ENCODE data around the gene TULP4. TPM values are rescaled to one million over a fixed set of nuclear protein-coding genes. Genes with fewer than 3 reads are reported as not detected.

The TULP4 gene
- polyA plus RNA-seq, 2 of the 4 experiments (the other 2 are of a cell fraction): 5.0 to 10.6 TPM

- CTCF ChIA-PET: interaction anchor here (1.1 kb wide), 1 partner anchor 228 kb away, joined by 3 read pairs; no protein-coding TSS in a partner anchor
- WGBS (ENCODE audit: missing lambda C conversion rate): 93% methylated on average over 10 of the region's 14 CpGs
- no peaks in the 10 kb centered on the region for H3K9me3 ChIP-seq
- no peak for ATAC-seq
- POLR2A ChIA-PET: no interaction called here
- no peaks in the 10 kb centered on the region for H3K4me1 ChIP-seq
- no peak overlapping the region for H3K4me3 ChIP-seq
- no peak for FAIRE-seq
- no peak overlapping the region for H3K4me2 ChIP-seq
- no peak overlapping the region for H3K27ac ChIP-seq
- no peak for DNase-seq (ENCODE audit: low read depth in 1 of 2, low spot score in 1 of 2)
- no peak for TF ChIP-seq BHLHE40 (IDR thresholded peaks at IDR 0.05; ENCODE audit: low read depth, low read length)
- TF ChIP-seq EP300 (IDR thresholded peaks at IDR 0.05): no peak
- no peak for TF ChIP-seq FOXS1 (CRISPR knock-in tag; IDR thresholded peaks at IDR 0.05)
- TF ChIP-seq HEYL (CRISPR knock-in tag; IDR thresholded peaks at IDR 0.05): no peak
Observed at GRCh38 chr6:158448856-158449255, 136.6 kb downstream of the TULP4 start.

- DNase-seq (ENCODE audit: low read depth in 1 of 2, low spot score in 1 of 2) (no peak), ATAC-seq (no peak), FAIRE-seq (no peak)
- ChIA-PET CTCF (no interaction called here), POLR2A (no interaction called here)
- WGBS (ENCODE audit: missing lambda C conversion rate): 92% methylated on average over 6 of the region's 7 CpGs
- TF ChIP-seq TFCP2L1 (CRISPR knock-in tag; IDR thresholded peaks at IDR 0.05) (no peak), MAX (IDR thresholded peaks at IDR 0.05) (no peak), BCL3 (IDR thresholded peaks at IDR 0.05) (no peak), EHF (CRISPR knock-in tag; IDR thresholded peaks at IDR 0.05) (no peak), KDM5A (IDR thresholded peaks at IDR 0.05) (no peak), HOXB13 (CRISPR knock-in tag; IDR thresholded peaks at IDR 0.05; ENCODE audit: low read depth) (no peak), PBX3 (IDR thresholded peaks at IDR 0.05) (no peak), RAD21 (conservative IDR thresholded peaks at IDR 0.05 in 1 of 2, IDR thresholded peaks at IDR 0.05 in 1 of 2) (no peak)
- Histone ChIP-seq H3K4me3 (no peak overlapping the region), H3K4me2 (no peak overlapping the region), H3K27ac (no peak overlapping the region), H3K9me3 (no peaks in the 10 kb centered on the region), H3K4me1 (no peaks in the 10 kb centered on the region)
Observed at GRCh38 chr6:158452191-158452590, 139.9 kb downstream of the TULP4 start.

GRCh38 chr6:158457131-158457530, 144.9 kb downstream of the TULP4 start:
- no peak for TF ChIP-seq ELK1 (IDR thresholded peaks at IDR 0.05; ENCODE audit: low read depth, low read length)
- no peak for TF ChIP-seq NFE2L2 (conservative IDR thresholded peaks at IDR 0.05; ENCODE audit: low read length)
- no peak for TF ChIP-seq KDM1A (IDR thresholded peaks at IDR 0.05; ENCODE audit: low read depth)
- no peak for TF ChIP-seq PHF8 (IDR thresholded peaks at IDR 0.05; ENCODE audit: borderline replicate concordance, low read depth)
- TF ChIP-seq REST (IDR thresholded peaks at IDR 0.05): no peak
- TF ChIP-seq RAD21 (conservative IDR thresholded peaks at IDR 0.05 in 1 of 2, IDR thresholded peaks at IDR 0.05 in 1 of 2): no peak
- no peak for TF ChIP-seq JUN (IDR thresholded peaks at IDR 0.05)
- TF ChIP-seq MAFK (IDR thresholded peaks at IDR 0.05; ENCODE audit: partially characterized antibody): no peak
- no peak for TF ChIP-seq NR3C1 (IDR thresholded peaks at IDR 0.05)
- no peak for DNase-seq (ENCODE audit: low read depth in 1 of 2, low spot score in 1 of 2)
- CTCF ChIA-PET: interaction anchor here (1.4 kb wide), 1 partner anchor 236 kb away, joined by 6 read pairs; no protein-coding TSS in a partner anchor
- Histone ChIP-seq H3K4me1 (no peaks in the 10 kb centered on the region), H3K27ac (no peak overlapping the region), H3K4me3 (no peak overlapping the region), H3K4me2 (no peak overlapping the region), H3K9me3 (no peaks in the 10 kb centered on the region)
- POLR2A ChIA-PET: no interaction called here
- ATAC-seq: no peak
- FAIRE-seq: no peak
- WGBS (ENCODE audit: missing lambda C conversion rate): 91% methylated on average over 7 of the region's 7 CpGs
